Smooth muscle cell (in vitro differentiated cells): Measurements from ENCODE around the gene TMOD3. TPM values are rescaled to one million over a fixed set of nuclear protein-coding genes. Genes with fewer than 3 reads are reported as not detected.

Experiments
- DNase-seq: peaks from one replicate; lab custom pipeline; 2025; ENCODE audit not compliant: unreplicated experiment; lab: John Stamatoyannopoulos, UW
- H2AFZ ChIP-seq: fragments of 200-600 bp; sonication (generic); 2 replicates; pipeline ENCODE4 v1.6.0; 2016; ENCODE audit warnings: antibody characterized with exemption, low read depth, mild to moderate bottlenecking
- H3F3A ChIP-seq: fragments of 200-600 bp; sonication (generic); 2 replicates; pipeline ENCODE4 v1.6.0; 2017; ENCODE audit warnings: antibody characterized with exemption, low read depth
- H3K27ac ChIP-seq: fragments of 200-600 bp; sonication (generic); 2 replicates; pipeline ENCODE4 v1.5.1; 2016; ENCODE audit warnings: low read depth, mild to moderate bottlenecking
- H3K27me3 ChIP-seq: fragments of 200-600 bp; sonication (generic); 2 replicates; pipeline ENCODE4 v1.6.1; 2016; ENCODE audit warnings: low read depth, mild to moderate bottlenecking
- H3K36me3 ChIP-seq: fragments of 200-600 bp; sonication (generic); 2 replicates; pipeline ENCODE4 v1.5.1; 2016; ENCODE audit warnings: low read depth
- H3K4me1 ChIP-seq: fragments of 200-600 bp; sonication (generic); 2 replicates; pipeline ENCODE4 v1.5.1; 2016; ENCODE audit warnings: low read depth
- H3K4me2 ChIP-seq: fragments of 200-600 bp; sonication (generic); 2 replicates; pipeline ENCODE4 v1.6.0; 2016; ENCODE audit warnings: mild to moderate bottlenecking
- H3K4me3 ChIP-seq: fragments of 200-600 bp; sonication (generic); 2 replicates; pipeline ENCODE4 v1.5.1; 2016; ENCODE audit warnings: mild to moderate bottlenecking
- H3K79me2 ChIP-seq: fragments of 200-600 bp; sonication (generic); 2 replicates; pipeline ENCODE4 v1.6.0; 2016; ENCODE audit warnings: low read depth, mild to moderate bottlenecking
- H3K9ac ChIP-seq: fragments of 200-600 bp; sonication (generic); 2 replicates; pipeline ENCODE4 v1.6.0; 2016; ENCODE audit warnings: low read depth
- H3K9me3 ChIP-seq: fragments of 200-600 bp; sonication (generic); replicated peaks from 2 replicates; pipeline ENCODE4 v1.5.1; 2016; ENCODE audit warnings: low read depth
- H4K20me1 ChIP-seq: fragments of 200-600 bp; sonication (generic); 2 replicates; pipeline ENCODE4 v1.6.0; 2016; ENCODE audit warnings: low read depth
- WGBS: methylation state at CpG from one replicate; pipeline ENCODE4 v1.1.7; 2016; ENCODE audit warnings: low lambda C conversion rate; 5-methylcytosine and 5-hydroxymethylcytosine counted together
- polyA plus RNA-seq: library from polyadenylated mRNA; unstranded; fragments of >200 nt; fragmentation: Nextera tagmentation; extraction: Ambion mirVana; gene quantifications from 2 replicates; pipeline ENCODE4 v1.2.1, GENCODE V29; 2016
- total RNA-seq: library from RNA; depleted of rRNA; stranded (reverse); fragments of >200 nt; gene quantifications from 2 replicates; pipeline ENCODE4 v1.2.3, GENCODE V29; 2014
- TF ChIP-seq, protein P1 (sequence below): fragments of 200-600 bp; sonication (generic); IDR thresholded peaks from 2 replicates; pipeline ENCODE4 v1.5.1; 2017; ENCODE audit warnings: borderline replicate concordance, mild to moderate bottlenecking, antibody characterized with exemption; ENCODE audit not compliant: insufficient read depth, poor library complexity, severe bottlenecking

Gene TMOD3
- total and polyA plus RNA-seq, 2 experiments from 2014 or later = 18.6 to 35.7 TPM

DNA sequence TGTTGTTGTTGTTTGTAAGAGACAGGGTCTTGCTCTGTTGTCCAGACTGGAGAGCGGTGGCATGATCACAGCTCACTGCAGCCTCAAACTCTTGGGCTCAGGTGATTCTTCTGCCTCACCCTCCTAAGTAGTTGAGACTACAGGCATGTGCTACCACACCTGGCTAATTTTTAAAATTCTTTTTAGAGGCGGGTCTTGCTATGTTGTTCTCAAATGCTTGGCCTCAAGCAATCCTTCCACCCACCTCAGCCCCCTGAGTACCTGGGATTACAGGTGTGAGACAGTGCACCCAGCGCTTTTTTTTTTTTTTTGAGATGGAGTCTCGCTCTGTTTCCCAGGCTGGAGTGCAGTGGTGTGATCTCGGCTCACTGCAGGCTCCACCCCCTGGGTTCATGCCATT is 46.7 kb downstream of the TMOD3 start:
- Histone ChIP-seq H3K4me2 (no peak overlapping the region), H3K27me3 (no peaks in the 10 kb centered on the region), H3K9ac (no peak overlapping the region), H4K20me1 (peaks cover 16% of the 10 kb centered on the region), H3K79me2 (peaks cover 37% of the 10 kb centered on the region), H3K4me3 (no peak overlapping the region), H2AFZ (no peak overlapping the region), H3K27ac (peak overlapping the region; percentile 98), H3F3A (peaks cover 21% of the 10 kb centered on the region), H3K36me3 (peaks cover 3% of the 10 kb centered on the region), H3K9me3 (no peaks in the 10 kb centered on the region), H3K4me1 (peaks cover 19% of the 10 kb centered on the region)
- no peak for DNase-seq
- WGBS = 91% methylated on average over 5 of the region's 5 CpGs
- TF ChIP-seq, protein P1, sequence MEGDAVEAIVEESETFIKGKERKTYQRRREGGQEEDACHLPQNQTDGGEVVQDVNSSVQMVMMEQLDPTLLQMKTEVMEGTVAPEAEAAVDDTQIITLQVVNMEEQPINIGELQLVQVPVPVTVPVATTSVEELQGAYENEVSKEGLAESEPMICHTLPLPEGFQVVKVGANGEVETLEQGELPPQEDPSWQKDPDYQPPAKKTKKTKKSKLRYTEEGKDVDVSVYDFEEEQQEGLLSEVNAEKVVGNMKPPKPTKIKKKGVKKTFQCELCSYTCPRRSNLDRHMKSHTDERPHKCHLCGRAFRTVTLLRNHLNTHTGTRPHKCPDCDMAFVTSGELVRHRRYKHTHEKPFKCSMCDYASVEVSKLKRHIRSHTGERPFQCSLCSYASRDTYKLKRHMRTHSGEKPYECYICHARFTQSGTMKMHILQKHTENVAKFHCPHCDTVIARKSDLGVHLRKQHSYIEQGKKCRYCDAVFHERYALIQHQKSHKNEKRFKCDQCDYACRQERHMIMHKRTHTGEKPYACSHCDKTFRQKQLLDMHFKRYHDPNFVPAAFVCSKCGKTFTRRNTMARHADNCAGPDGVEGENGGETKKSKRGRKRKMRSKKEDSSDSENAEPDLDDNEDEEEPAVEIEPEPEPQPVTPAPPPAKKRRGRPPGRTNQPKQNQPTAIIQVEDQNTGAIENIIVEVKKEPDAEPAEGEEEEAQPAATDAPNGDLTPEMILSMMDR = no peak

DNA sequence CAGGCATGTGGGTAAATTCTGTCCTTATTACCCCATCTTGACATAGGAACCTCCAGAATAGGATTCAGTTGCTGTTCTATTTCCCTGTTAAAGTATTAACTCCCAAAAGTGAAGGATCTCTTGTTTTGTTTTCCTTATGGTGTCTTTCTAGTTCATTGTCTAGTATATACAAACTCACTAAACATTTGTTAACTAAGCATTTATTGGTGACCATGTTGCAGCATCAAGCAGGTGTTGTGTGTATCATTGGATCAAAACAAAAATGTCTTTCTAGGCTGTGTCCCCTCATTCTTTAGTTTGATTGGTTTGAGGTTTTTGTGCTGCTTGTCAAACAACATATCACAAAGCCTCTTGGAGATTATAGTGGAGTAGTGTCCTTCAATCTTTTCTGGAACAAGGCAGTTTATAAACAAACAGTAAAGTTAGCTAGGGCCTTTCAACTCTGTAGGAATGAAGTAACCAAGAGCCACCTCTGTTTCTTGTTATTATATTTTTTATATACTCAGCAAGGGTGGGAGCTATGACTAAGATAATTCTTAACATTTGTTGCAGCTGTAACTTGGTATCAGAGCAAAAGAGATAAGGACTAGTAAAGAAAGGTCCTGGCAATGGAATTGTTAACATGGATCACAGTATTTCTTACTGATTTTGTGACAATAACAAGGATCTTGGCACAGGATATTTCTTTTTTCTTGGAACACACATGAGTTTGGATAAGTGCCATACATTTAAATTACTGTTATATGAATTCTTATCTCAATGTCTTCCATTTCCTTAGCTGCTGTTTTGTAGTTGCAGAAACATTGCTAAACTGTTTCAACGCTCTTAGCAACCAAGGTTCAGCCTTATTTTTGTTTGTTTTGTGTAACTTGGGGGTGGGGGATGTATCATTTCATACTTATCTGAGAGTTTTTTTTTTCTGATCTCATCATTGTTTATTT is 49.3 kb downstream of the TMOD3 start:
- Histone ChIP-seq H3K4me3 (no peak overlapping the region), H2AFZ (no peak overlapping the region), H4K20me1 (peaks cover 34% of the 10 kb centered on the region), H3K36me3 (no peaks in the 10 kb centered on the region), H3K4me2 (peak overlapping the region; percentile 43), H3K27ac (peak overlapping the region; percentile 86), H3F3A (peaks cover 17% of the 10 kb centered on the region), H3K9me3 (no peaks in the 10 kb centered on the region), H3K79me2 (peaks cover 55% of the 10 kb centered on the region), H3K9ac (peak overlapping the region; percentile 42), H3K27me3 (no peaks in the 10 kb centered on the region), H3K4me1 (peaks cover 30% of the 10 kb centered on the region)
- no peak for DNase-seq
- WGBS = 62% methylated on average over 1 of the region's 1 CpG
- TF ChIP-seq, protein P1 = no peak

DNA sequence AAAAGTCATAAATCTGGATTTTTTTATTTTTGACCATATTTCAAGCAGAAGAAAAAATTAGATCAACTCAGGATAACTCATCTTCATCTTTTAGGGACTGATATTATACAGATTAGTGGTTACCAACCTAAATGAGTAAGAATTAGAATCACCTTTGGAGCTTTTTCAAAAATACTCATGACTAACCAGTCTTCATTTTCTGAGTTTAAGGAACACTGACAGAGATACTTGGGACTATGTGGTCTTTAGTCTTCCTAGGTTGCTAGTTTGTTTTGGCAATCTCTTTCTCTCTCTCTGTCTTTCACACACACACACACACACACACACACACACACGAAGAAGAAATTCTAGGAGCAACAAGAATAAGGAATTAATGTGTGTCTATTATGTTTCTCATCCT is 50.1 kb downstream of the TMOD3 start:
- peak overlapping the region; percentile 43 for H3K4me2 ChIP-seq
- H3K27me3 ChIP-seq = no peaks in the 10 kb centered on the region
- no peaks in the 10 kb centered on the region for H3K9me3 ChIP-seq
- H3F3A ChIP-seq = peaks cover 10% of the 10 kb centered on the region
- peaks cover 43% of the 10 kb centered on the region for H4K20me1 ChIP-seq
- TF ChIP-seq, protein P1 = no peak
- no peak for DNase-seq
- peak overlapping the region; percentile 42 for H3K9ac ChIP-seq
- no peak overlapping the region for H2AFZ ChIP-seq
- peaks cover 27% of the 10 kb centered on the region for H3K4me1 ChIP-seq
- WGBS = 85% methylated on average over 1 of the region's 1 CpG
- no peaks in the 10 kb centered on the region for H3K36me3 ChIP-seq
- H3K4me3 ChIP-seq = no peak overlapping the region
- peaks cover 59% of the 10 kb centered on the region for H3K79me2 ChIP-seq
- peak overlapping the region; percentile 86 for H3K27ac ChIP-seq
